UCSD-AML1 (cell line): Measurements from ENCODE around the gene NDFIP2.

Experiments
- DNase-seq: peaks from one replicate; lab custom pipeline; 2025; ENCODE audit not compliant: unreplicated experiment; lab: John Stamatoyannopoulos, UW

Gene NDFIP2

DNA sequence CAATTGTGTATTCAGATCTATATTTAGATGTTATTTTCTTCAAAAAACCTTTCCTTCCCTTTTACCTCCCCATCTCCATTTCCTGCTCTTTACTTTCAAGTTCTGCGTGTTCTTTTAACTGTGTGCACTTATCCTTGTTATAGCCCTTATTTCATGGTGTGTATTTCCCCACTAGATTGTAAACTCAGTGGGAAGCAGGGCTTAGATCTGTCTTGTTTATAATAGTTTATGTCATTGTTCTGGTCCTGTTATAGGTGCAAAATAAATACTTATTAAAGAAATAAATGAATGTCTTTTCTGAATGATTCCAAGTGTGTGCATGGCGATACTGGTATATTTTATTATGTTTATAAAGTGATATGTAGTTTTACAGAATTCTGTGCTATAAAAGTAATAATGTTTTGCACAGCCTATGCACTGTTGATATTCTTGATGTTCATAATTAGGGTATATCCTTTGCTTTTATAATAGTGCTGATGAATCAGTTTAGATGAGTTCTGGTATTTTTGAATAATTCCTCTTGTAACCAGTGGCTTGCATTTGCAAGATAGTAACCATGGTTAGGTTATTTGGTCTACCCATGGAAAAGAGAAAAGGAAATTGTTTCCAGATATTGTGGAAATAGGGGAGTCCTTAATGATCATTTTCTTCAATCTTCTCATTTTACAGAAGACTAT lies 12.1 kb downstream of the NDFIP2 start:
- DNase-seq: no peak

GRCh38 chr13:79496188-79496587 lies 15.2 kb downstream of the NDFIP2 start:
- DNase-seq: no peak

DNA sequence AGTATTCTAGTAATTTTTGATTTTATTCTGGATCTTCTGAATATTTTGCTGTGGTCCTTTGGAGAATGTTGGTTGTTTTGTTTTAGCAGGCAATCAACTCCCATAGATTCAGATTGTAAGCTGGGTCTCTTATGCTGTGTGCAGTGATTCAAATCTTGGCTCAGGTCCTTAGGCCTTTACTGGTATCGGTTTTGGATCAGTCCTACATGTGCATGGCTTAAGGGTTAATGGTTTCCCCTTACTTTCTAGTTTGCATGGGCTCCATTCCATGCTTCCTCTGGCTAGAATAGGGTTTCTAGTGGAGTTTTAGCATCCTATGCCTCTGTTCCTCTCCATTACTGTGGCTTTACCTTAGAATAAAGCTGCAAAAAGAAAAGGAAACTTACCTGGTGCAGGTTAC lies 16.1 kb downstream of the NDFIP2 start:
- DNase-seq: no peak

GRCh38 chr13:79497852-79498251 lies 16.9 kb downstream of the NDFIP2 start:
- DNase-seq: no peak

DNA sequence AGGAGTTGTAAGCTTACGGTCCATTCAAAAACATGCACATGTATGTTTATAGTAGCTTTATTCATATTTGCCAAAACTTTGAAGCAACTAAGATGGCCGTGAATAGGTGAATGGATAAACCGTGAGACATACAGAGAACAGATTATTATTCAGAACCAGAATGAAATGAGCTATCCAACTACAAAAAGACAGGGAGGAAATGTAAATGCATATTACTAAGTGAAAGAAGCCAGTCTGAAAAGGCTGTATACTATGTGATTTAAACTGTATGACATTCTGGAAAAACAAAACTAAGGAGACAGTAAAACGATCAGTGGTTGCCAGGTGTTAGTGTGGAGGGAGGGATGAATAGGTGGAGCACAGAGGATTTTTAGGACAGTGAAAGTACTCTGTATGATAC lies 19.9 kb downstream of the NDFIP2 start:
- no peak for DNase-seq

GRCh38 chr13:79501538-79502232 lies 20.7 kb downstream of the NDFIP2 start:
- DNase-seq: no peak

DNA sequence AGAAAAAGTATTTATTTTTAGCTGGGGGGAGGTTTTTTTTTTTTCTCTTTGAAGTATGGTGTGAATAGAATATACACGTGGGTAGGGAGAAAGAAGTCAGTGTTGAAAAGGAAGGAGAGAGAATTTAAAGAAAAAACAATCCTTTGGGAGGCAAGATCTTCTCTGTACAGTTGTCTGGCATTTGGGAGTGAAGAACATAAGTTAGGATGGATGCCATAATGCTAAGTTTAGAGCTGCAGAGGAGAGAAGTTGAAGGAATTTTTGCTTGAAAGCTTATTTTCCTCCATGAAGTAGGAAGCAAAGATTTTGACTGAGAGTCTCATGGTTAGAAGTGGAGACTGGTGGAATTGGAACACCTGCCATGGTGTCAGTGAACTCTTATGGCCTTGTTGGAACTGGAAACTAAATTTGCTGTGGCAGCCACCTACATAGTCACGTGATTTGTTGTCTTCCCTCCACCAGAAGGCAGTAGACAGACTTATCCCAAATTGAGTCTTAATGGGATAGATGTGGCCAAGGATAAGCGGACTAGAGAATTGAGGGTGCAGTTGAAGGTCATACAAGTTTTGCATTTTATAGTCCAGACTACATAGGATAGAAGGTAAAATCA lies 22.0 kb downstream of the NDFIP2 start:
- no peak for DNase-seq

DNA sequence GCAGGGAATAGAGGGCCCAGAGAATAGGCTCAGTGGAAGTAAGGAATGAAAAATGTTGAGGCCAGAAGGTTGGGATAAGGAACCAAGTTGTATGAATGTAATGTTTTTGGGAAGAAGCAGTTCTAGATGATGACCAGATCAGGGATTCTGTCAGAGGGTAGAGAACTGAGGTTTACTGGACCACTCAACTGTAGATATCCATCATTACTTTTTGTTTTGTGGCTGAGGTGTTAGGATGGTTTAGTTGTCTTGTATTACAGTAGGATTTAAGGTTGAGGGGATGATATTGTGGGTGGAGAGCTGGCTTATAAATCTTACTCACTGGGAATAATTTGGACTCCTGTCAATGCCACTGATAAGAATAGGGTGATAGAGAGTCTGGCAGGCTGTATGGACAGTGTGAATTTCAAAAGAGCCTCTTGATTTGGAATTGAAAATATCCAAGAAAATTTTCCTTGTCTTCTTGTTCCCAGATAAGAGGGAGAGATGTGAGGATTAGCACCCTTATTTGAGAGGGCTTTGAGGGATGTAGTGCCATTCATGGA lies 22.6 kb downstream of the NDFIP2 start:
- no peak for DNase-seq

DNA sequence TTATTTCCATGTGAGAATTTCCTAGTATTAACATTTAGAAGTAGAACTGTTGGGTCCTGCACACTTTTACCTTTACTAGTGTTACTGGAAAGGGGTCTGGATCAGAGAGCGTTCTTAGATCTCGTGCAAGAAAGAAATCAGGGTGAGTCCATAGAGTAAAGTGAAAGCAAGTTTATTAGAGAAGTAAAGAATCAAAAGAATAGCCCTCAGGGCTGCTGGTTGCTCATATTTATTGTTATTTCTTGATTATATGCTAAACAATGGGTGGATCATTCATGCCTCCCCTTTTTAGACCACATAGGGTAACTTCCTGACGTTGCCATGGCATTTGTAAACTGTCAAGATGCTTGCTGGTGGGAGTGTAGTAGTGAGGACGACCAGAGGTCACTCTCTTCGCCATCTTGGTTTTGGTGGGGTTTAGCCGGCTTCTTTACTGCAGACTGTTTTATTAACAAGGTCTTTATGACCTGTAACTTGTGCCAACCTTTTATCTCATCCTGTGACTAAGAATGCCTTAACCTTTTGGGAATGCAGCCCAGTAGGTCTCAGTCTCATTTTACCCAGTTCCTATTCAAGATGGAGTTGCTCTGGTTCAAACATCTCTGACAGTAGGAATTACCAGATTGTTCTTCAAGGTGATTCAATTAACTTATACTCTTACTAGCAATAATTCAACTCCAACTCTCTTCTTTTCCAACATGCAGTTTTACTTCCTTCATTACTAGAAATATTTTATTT lies 27.4 kb downstream of the NDFIP2 start:
- no peak for DNase-seq

GRCh38 chr13:79511611-79512010 lies 30.7 kb downstream of the NDFIP2 start:
- DNase-seq: no peak

- no peak for DNase-seq
These were observed 32.0 kb downstream of the NDFIP2 start for GRCh38 chr13:79512950-79513349.

GRCh38 chr13:79516595-79516994 lies 35.6 kb downstream of the NDFIP2 start:
- DNase-seq: no peak

GRCh38 chr13:79519255-79519654 lies 38.3 kb downstream of the NDFIP2 start:
- DNase-seq: no peak

GRCh38 chr13:79522583-79522982 lies 41.6 kb downstream of the NDFIP2 start:
- no peak for DNase-seq

- DNase-seq: no peak
These were observed 44.3 kb downstream of the NDFIP2 start for GRCh38 chr13:79525064-79525857.

- no peak for DNase-seq
These were observed 46.7 kb downstream of the NDFIP2 start for GRCh38 chr13:79527698-79528097.

- no peak for DNase-seq
These were observed 47.4 kb downstream of the NDFIP2 start for GRCh38 chr13:79528356-79528755.

- no peak for DNase-seq
These were observed 47.8 kb downstream of the NDFIP2 start for GRCh38 chr13:79528759-79529191.

DNA sequence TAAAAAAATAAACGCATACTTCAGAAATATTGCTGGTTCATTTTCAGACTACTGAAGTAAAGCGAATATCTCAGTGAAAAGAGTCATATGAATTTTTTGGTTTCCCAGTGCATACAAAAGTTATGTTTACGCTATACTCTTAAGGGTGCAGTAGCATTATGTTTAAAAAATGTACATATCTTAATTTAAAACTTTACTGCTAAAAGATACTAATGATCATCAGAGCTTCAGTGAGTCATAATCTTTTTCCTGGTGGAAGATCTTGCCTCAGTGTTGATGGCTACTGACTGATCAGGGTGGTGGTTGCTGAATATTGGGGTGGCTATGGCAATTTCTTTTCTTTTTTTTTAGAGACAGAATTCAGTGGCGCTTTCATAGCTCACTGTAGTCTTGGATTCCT lies 48.9 kb downstream of the NDFIP2 start:
- no peak for DNase-seq

DNA sequence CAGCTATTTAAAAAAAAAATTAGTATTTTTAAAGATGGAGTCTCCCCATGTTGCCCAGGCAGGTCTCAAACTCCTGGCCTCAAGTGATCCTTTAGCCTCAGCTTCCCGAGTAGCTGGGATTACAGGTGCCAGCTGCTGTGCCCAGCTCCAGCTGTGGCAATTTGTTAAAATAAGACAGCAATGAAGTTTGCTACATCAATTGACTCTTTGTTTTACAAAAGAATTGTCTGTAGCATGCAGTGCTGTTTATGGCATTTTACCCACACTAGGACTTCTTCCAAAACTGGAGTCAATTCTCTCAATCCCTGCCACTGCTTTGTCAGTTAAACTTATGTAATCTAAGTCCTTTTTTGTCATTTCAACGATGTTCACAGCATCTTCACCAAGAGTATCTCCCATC lies 49.3 kb downstream of the NDFIP2 start:
- no peak for DNase-seq
